ENCODE data around the gene PRDM16. TPM values are rescaled to one million over a fixed set of nuclear protein-coding genes. Genes with fewer than 3 reads are reported as not detected.

Gene PRDM16
- total RNA-seq, 1 donor from 2014 or later: 84.2 TPM

- TF ChIP-seq CTCF (IDR thresholded peaks at IDR 0.05): no peak
- DNase-seq (ENCODE audit: low spot score in 2 of 2): no peak
- no peaks in the 10 kb centered on the region for H3K4me1 ChIP-seq
- H3K27ac ChIP-seq: no peak overlapping the region
- no peak overlapping the region for H3K4me3 ChIP-seq
- intact Hi-C loops (cut with DNase I): no loop called here
- H3K27me3 ChIP-seq: peaks cover 8% of the 10 kb centered on the region
- H3K9me3 ChIP-seq: peaks cover 12 to 23% of the 10 kb centered on the region in 2 donors
- H3K36me3 ChIP-seq: no peaks in the 10 kb centered on the region
Measured at GRCh38 chr1:3481046-3481445, 412.0 kb downstream of the PRDM16 start.

- DNase-seq (ENCODE audit: low spot score in 2 of 2): no peak
- no peak overlapping the region for H3K4me3 ChIP-seq
- no peak overlapping the region for H3K27ac ChIP-seq
- H3K9me3 ChIP-seq: peaks cover 12 to 28% of the 10 kb centered on the region in 2 donors
- no peaks in the 10 kb centered on the region for H3K36me3 ChIP-seq
- no peaks in the 10 kb centered on the region for H3K27me3 ChIP-seq
- no peaks in the 10 kb centered on the region for H3K4me1 ChIP-seq
- no peak for TF ChIP-seq CTCF (IDR thresholded peaks at IDR 0.05)
- intact Hi-C loops (cut with DNase I): no loop called here
Measured at GRCh38 chr1:3481836-3482375, 412.9 kb downstream of the PRDM16 start.

GRCh38 chr1:3482378-3482849 lies 413.4 kb downstream of the PRDM16 start:
- Histone ChIP-seq H3K27ac (no peak overlapping the region), H3K9me3 (peaks cover 12 to 28% of the 10 kb centered on the region in 2 donors), H3K36me3 (no peaks in the 10 kb centered on the region), H3K4me3 (no peak overlapping the region), H3K27me3 (no peaks in the 10 kb centered on the region), H3K4me1 (no peaks in the 10 kb centered on the region)
- no peak for DNase-seq (ENCODE audit: low spot score in 2 of 2)
- intact Hi-C loops (cut with DNase I): no loop called here
- no peak for TF ChIP-seq CTCF (IDR thresholded peaks at IDR 0.05)

GRCh38 chr1:3483380-3483779 lies 414.4 kb downstream of the PRDM16 start:
- Histone ChIP-seq H3K36me3 (no peaks in the 10 kb centered on the region), H3K9me3 (peaks cover 14 to 32% of the 10 kb centered on the region in 2 donors), H3K4me3 (no peak overlapping the region), H3K27ac (no peak overlapping the region), H3K4me1 (no peaks in the 10 kb centered on the region), H3K27me3 (no peaks in the 10 kb centered on the region)
- TF ChIP-seq CTCF (IDR thresholded peaks at IDR 0.05): no peak
- intact Hi-C loops (cut with DNase I): no loop called here
- no peak for DNase-seq (ENCODE audit: low spot score in 2 of 2)

GRCh38 chr1:3483801-3484444 lies 414.9 kb downstream of the PRDM16 start:
- H3K9me3 ChIP-seq: peaks cover 18 to 36% of the 10 kb centered on the region in 2 donors
- intact Hi-C loops (cut with DNase I): no loop called here

More at GRCh38 chr1:3483801-3484444, 414.9 kb downstream of the PRDM16 start:
- Histone ChIP-seq H3K4me1 (no peaks in the 10 kb centered on the region), H3K27ac (no peak overlapping the region), H3K36me3 (peaks cover 1 to 2% of the 10 kb centered on the region in 2 donors), H3K4me3 (no peak overlapping the region), H3K27me3 (no peaks in the 10 kb centered on the region)
- peak; percentile 40 to 42 (median 42) for TF ChIP-seq CTCF (IDR thresholded peaks at IDR 0.05)
- DNase-seq (ENCODE audit: low spot score in 2 of 2): no peak

All from ascending aorta (tissue), 2 donors.